H1 (cell line): Measurements from ENCODE around the gene WHAMM. TPM values are rescaled to one million over a fixed set of nuclear protein-coding genes. Genes with fewer than 3 reads are reported as not detected.

Source experiments
- BCL11A ChIP-seq, 2 experiments: IDR thresholded peaks; one replicate each; pipeline ENCODE4 v1.6.1; 2011; ENCODE audit warnings: low read depth in 2 of 2, low read length in 2 of 2, mild to moderate bottlenecking in 2 of 2
- HDAC2 ChIP-seq, 2 experiments: fragments of 300-600 bp in 1 of 2; sonication (generic) in 1 of 2; IDR thresholded peaks; 2 replicates each; pipeline ENCODE4 v1.6.1; 2011 to 2012; ENCODE audit warnings: low read depth in 2 of 2, low read length in 2 of 2, mild to moderate bottlenecking in 2 of 2, moderate library complexity in 2 of 2, borderline replicate concordance in 1 of 2, inconsistent platforms in 1 of 2
- SAP30 ChIP-seq: fragments of 300-600 bp; sonication (generic); IDR thresholded peaks from 2 replicates; pipeline ENCODE4 v1.7.1; 2012; ENCODE audit warnings: low read length, moderate library complexity, mild to moderate bottlenecking, inconsistent platforms; ENCODE audit not compliant: insufficient read depth, insufficient replicate concordance
- SP1 ChIP-seq: IDR thresholded peaks from 2 replicates; pipeline ENCODE4 v1.6.1; 2011; ENCODE audit warnings: low read depth, low read length
- TAF7 ChIP-seq: optimal IDR thresholded peaks from 2 replicates; pipeline ENCODE3; 2011; ENCODE audit warnings: low read depth, mild to moderate bottlenecking, inconsistent platforms, low read length, moderate library complexity, borderline replicate concordance
- ZNF274 ChIP-seq: IDR thresholded peaks from 2 replicates; pipeline ENCODE4 v1.7.0; 2012; ENCODE audit warnings: low read length, borderline replicate concordance; ENCODE audit errors: extremely low read depth
- polyA plus RNA-seq, 7 experiments: library from polyadenylated mRNA; depleted of rRNA in 3 of 7; stranded (reverse) in 5 of 7; unstranded in 2 of 7; fragments of >200 nt in 5 of 7; fragments of 200-250 nt in 2 of 7; gene quantifications; 1 replicate in 5 of 7; 2 replicates in 1 of 7; 4 replicates in 1 of 7; pipeline versions ENCODE4 v1.2.1 to v1.2.3, GENCODE V29; 2011 to 2013; ENCODE audit warnings: missing spikeins in 2 of 7, mixed read lengths in 2 of 7
- total RNA-seq: library from RNA; stranded (reverse); fragmentation: NEBNext Ultra II Directional; extraction: Animal tissue kit (Norgen Biotek cat#: 25700); gene quantifications from 2 replicates; pipeline ENCODE4 v1.2.1, GENCODE V29; 2021

WHAMM gene
- total and polyA plus RNA-seq, 2 of the 8 experiments (the other 6 are each of a cell fraction or from before 2014, with no cell fraction given): 1.1 to 3.3 TPM

- TF ChIP-seq BCL11A (IDR thresholded peaks at IDR 0.05; ENCODE audit: low read depth in 2 of 2, low read length in 2 of 2) (no peak), ZNF274 (no peak), SAP30 (no peak), SP1 (no peak), TAF7 (no peak), HDAC2 (IDR thresholded peaks at IDR 0.05; ENCODE audit: borderline replicate concordance in 1 of 2, low read depth in 2 of 2, low read length in 2 of 2) (no peak)
These were observed 45.1 kb downstream of the WHAMM start (continued) for GRCh38 chr15:82854554-82854953.
